ENCODE results near the gene WNT9A.

WNT9A gene

GRCh38 chr1:227944931-227945890, 2.5 kb downstream of the WNT9A start:
- WGBS, 2 experiments (ENCODE audit: insufficient coverage in 2 of 2), result 85 to 91% methylated on average over 10 of the region's 18 CpGs
- H3K4me3 ChIP-seq (ENCODE audit: extremely low read depth, insufficient read depth, low read length, poor library complexity, severe bottlenecking), result no peak overlapping the region
- no peak overlapping the region for H3K27ac ChIP-seq (ENCODE audit: low read depth, low read length, severe bottlenecking)
- H3K9me3 ChIP-seq (ENCODE audit: control insufficient read depth, low read length), result no peaks in the 10 kb centered on the region
- no peaks in the 10 kb centered on the region for H3K36me3 ChIP-seq (ENCODE audit: control insufficient read depth, insufficient read depth, low read length)
- peaks cover 19% of the 10 kb centered on the region for H3K4me1 ChIP-seq (ENCODE audit: control insufficient read depth, insufficient read depth, low read length, poor library complexity, severe bottlenecking)

GRCh38 chr1:227944090-227944930, 3.4 kb downstream of the WNT9A start:
- Histone ChIP-seq H3K9me3 (ENCODE audit: control insufficient read depth, low read length) (no peaks in the 10 kb centered on the region), H3K36me3 (ENCODE audit: control insufficient read depth, insufficient read depth, low read length) (no peaks in the 10 kb centered on the region), H3K4me1 (ENCODE audit: control insufficient read depth, insufficient read depth, low read length, poor library complexity, severe bottlenecking) (peaks cover 19% of the 10 kb centered on the region), H3K4me3 (ENCODE audit: extremely low read depth, insufficient read depth, low read length, poor library complexity, severe bottlenecking) (no peak overlapping the region), H3K27ac (ENCODE audit: low read depth, low read length, severe bottlenecking) (no peak overlapping the region)
- WGBS, 2 experiments (ENCODE audit: insufficient coverage in 2 of 2), result 88 to 91% methylated on average over 23 to 24 of the region's 24 CpGs

- Histone ChIP-seq H3K4me1 (ENCODE audit: control insufficient read depth, insufficient read depth, low read length, poor library complexity, severe bottlenecking) (peaks cover 19% of the 10 kb centered on the region), H3K9me3 (ENCODE audit: control insufficient read depth, low read length) (no peaks in the 10 kb centered on the region), H3K4me3 (ENCODE audit: extremely low read depth, insufficient read depth, low read length, poor library complexity, severe bottlenecking) (no peak overlapping the region), H3K27ac (ENCODE audit: low read depth, low read length, severe bottlenecking) (no peak overlapping the region), H3K36me3 (ENCODE audit: control insufficient read depth, insufficient read depth, low read length) (no peaks in the 10 kb centered on the region)
- 95 to 96% methylated on average over 5 to 6 of the region's 12 CpGs for WGBS, 2 experiments (ENCODE audit: insufficient coverage in 2 of 2)
These were observed 4.2 kb downstream of the WNT9A start for GRCh38 chr1:227943381-227944089.

GRCh38 chr1:227942716-227943261, 4.9 kb downstream of the WNT9A start:
- WGBS, 2 experiments (ENCODE audit: insufficient coverage in 2 of 2), result 86 to 91% methylated on average over 4 to 7 of the region's 8 CpGs
- H3K4me1 ChIP-seq (ENCODE audit: control insufficient read depth, insufficient read depth, low read length, poor library complexity, severe bottlenecking), result peaks cover 19% of the 10 kb centered on the region
- H3K9me3 ChIP-seq (ENCODE audit: control insufficient read depth, low read length), result no peaks in the 10 kb centered on the region
- H3K4me3 ChIP-seq (ENCODE audit: extremely low read depth, insufficient read depth, low read length, poor library complexity, severe bottlenecking), result no peak overlapping the region
- no peaks in the 10 kb centered on the region for H3K36me3 ChIP-seq (ENCODE audit: control insufficient read depth, insufficient read depth, low read length)
- H3K27ac ChIP-seq (ENCODE audit: low read depth, low read length, severe bottlenecking), result no peak overlapping the region

GRCh38 chr1:227942021-227942715, 5.6 kb downstream of the WNT9A start:
- H3K4me1 ChIP-seq (ENCODE audit: control insufficient read depth, insufficient read depth, low read length, poor library complexity, severe bottlenecking), result peaks cover 19% of the 10 kb centered on the region
- no peaks in the 10 kb centered on the region for H3K36me3 ChIP-seq (ENCODE audit: control insufficient read depth, insufficient read depth, low read length)
- H3K27ac ChIP-seq (ENCODE audit: low read depth, low read length, severe bottlenecking), result no peak overlapping the region
- no peaks in the 10 kb centered on the region for H3K9me3 ChIP-seq (ENCODE audit: control insufficient read depth, low read length)
- H3K4me3 ChIP-seq (ENCODE audit: extremely low read depth, insufficient read depth, low read length, poor library complexity, severe bottlenecking), result no peak overlapping the region
- WGBS, 2 experiments (ENCODE audit: insufficient coverage in 2 of 2), result 82 to 89% methylated on average over 11 to 14 of the region's 15 CpGs

GRCh38 chr1:227941509-227942020, 6.2 kb downstream of the WNT9A start:
- Histone ChIP-seq H3K27ac (ENCODE audit: low read depth, low read length, severe bottlenecking) (no peak overlapping the region), H3K4me1 (ENCODE audit: control insufficient read depth, insufficient read depth, low read length, poor library complexity, severe bottlenecking) (peaks cover 16% of the 10 kb centered on the region), H3K9me3 (ENCODE audit: control insufficient read depth, low read length) (no peaks in the 10 kb centered on the region), H3K4me3 (ENCODE audit: extremely low read depth, insufficient read depth, low read length, poor library complexity, severe bottlenecking) (no peak overlapping the region), H3K36me3 (ENCODE audit: control insufficient read depth, insufficient read depth, low read length) (no peaks in the 10 kb centered on the region)
- 87 to 88% methylated on average over 12 of the region's 15 CpGs for WGBS, 2 experiments (ENCODE audit: insufficient coverage in 2 of 2)

GRCh38 chr1:227940791-227941241, 6.9 kb downstream of the WNT9A start:
- peaks cover 9% of the 10 kb centered on the region for H3K4me1 ChIP-seq (ENCODE audit: control insufficient read depth, insufficient read depth, low read length, poor library complexity, severe bottlenecking)
- peaks cover 3% of the 10 kb centered on the region for H3K9me3 ChIP-seq (ENCODE audit: control insufficient read depth, low read length)
- no peak overlapping the region for H3K27ac ChIP-seq (ENCODE audit: low read depth, low read length, severe bottlenecking)
- no peaks in the 10 kb centered on the region for H3K36me3 ChIP-seq (ENCODE audit: control insufficient read depth, insufficient read depth, low read length)
- no peak overlapping the region for H3K4me3 ChIP-seq (ENCODE audit: extremely low read depth, insufficient read depth, low read length, poor library complexity, severe bottlenecking)
- WGBS, 2 experiments (ENCODE audit: insufficient coverage in 2 of 2), result 91 to 93% methylated on average over 15 to 17 of the region's 17 CpGs

- H3K27ac ChIP-seq (ENCODE audit: low read depth, low read length, severe bottlenecking), result no peak overlapping the region
- H3K4me1 ChIP-seq (ENCODE audit: control insufficient read depth, insufficient read depth, low read length, poor library complexity, severe bottlenecking), result peaks cover 2% of the 10 kb centered on the region
- H3K36me3 ChIP-seq (ENCODE audit: control insufficient read depth, insufficient read depth, low read length), result no peaks in the 10 kb centered on the region
- 89 to 97% methylated on average over 15 to 20 of the region's 20 CpGs for WGBS, 2 experiments (ENCODE audit: insufficient coverage in 2 of 2)
- H3K4me3 ChIP-seq (ENCODE audit: extremely low read depth, insufficient read depth, low read length, poor library complexity, severe bottlenecking), result no peak overlapping the region
- H3K9me3 ChIP-seq (ENCODE audit: control insufficient read depth, low read length), result peaks cover 11% of the 10 kb centered on the region
These were observed 7.7 kb downstream of the WNT9A start for GRCh38 chr1:227939791-227940771.

Data from mesodermal cell (in vitro differentiated cells).